PC-3 (cell line): Measurements from ENCODE around the gene RGS7. TPM values are rescaled to one million over a fixed set of nuclear protein-coding genes. Genes with fewer than 3 reads are reported as not detected.

ENCODE experiments used
- ATAC-seq: fragments of 200-7000 bp; cut with Tn5 transposase; 2 replicates; pipeline ENCODE4 v1.9.1; 2020; ENCODE audit warnings: mild to moderate bottlenecking, moderate library complexity
- BruUV-seq: library from RNA; stranded (reverse); fragments of 400-500 nt; replicated peaks from 2 replicates; lab custom pipeline; 2021; lab: Mats Ljungman, UMichigan
- CTCF ChIA-PET: fragments of 300-600 bp; sonication (Branson Sonifier 250); formaldehyde crosslinking; loops from one replicate; lab custom pipeline; 2022; ENCODE audit warnings: antibody characterized with exemption; lab: Charles Lee
- POLR2A ChIA-PET: fragments of 300-600 bp; sonication (Branson Sonifier 250); formaldehyde crosslinking; loops from one replicate; lab custom pipeline; 2022; ENCODE audit warnings: antibody characterized with exemption; ENCODE audit not compliant: unreplicated experiment; lab: Charles Lee
- DNase-seq: peaks from one replicate; pipeline ENCODE4 v3.0.0-alpha.2; 2015
- H2AFZ ChIP-seq: fragments of 300-600 bp; sonication (generic); 2 replicates; pipeline ENCODE4 v1.6.0; 2016; ENCODE audit warnings: antibody characterized with exemption, low read length
- H3F3A ChIP-seq: fragments of 300-600 bp; sonication (generic); one replicate; pipeline ENCODE4 v1.6.0; 2017; ENCODE audit warnings: antibody characterized with exemption, low read length, control low read depth, mild to moderate bottlenecking; ENCODE audit not compliant: unreplicated experiment
- H3K27ac ChIP-seq: fragments of 300-600 bp; sonication (generic); 2 replicates; pipeline ENCODE4 v1.5.1; 2016; ENCODE audit warnings: mild to moderate bottlenecking, low read length
- H3K27me3 ChIP-seq: fragments of 300-600 bp; sonication (generic); 2 replicates; pipeline ENCODE4 v1.6.1; 2016; ENCODE audit warnings: low read length, mixed read lengths
- H3K36me3 ChIP-seq: fragments of 300-600 bp; sonication (generic); 2 replicates; pipeline ENCODE4 v1.6.1; 2016; ENCODE audit warnings: low read depth, mixed run types, low read length, mixed read lengths
- H3K4me1 ChIP-seq: fragments of 300-600 bp; sonication (generic); 2 replicates; pipeline ENCODE4 v1.5.1; 2016; ENCODE audit warnings: low read length; ENCODE audit not compliant: insufficient read depth
- H3K4me2 ChIP-seq: fragments of 300-600 bp; sonication (generic); 2 replicates; pipeline ENCODE4 v1.6.0; 2016; ENCODE audit warnings: low read length
- H3K4me3 ChIP-seq: fragments of 300-600 bp; sonication (generic); 2 replicates; pipeline ENCODE4 v1.5.1; 2016; ENCODE audit warnings: mild to moderate bottlenecking, low read length, mixed read lengths
- H3K79me2 ChIP-seq: fragments of 300-600 bp; sonication (generic); 2 replicates; pipeline ENCODE4 v1.6.1; 2017; ENCODE audit warnings: low read length, mixed read lengths
- H3K9ac ChIP-seq: fragments of 300-600 bp; sonication (generic); 2 replicates; pipeline ENCODE4 v1.6.0; 2016; ENCODE audit warnings: mild to moderate bottlenecking, low read length
- H3K9me2 ChIP-seq: fragments of 300-600 bp; sonication (generic); replicated peaks from 2 replicates; pipeline ENCODE4 v1.6.1; 2016; ENCODE audit warnings: mixed run types, low read length, mixed read lengths
- H3K9me3 ChIP-seq: fragments of 300-600 bp; sonication (generic); 2 replicates; pipeline ENCODE4 v1.6.1; 2016; ENCODE audit warnings: low read length, mixed read lengths
- H4K20me1 ChIP-seq: fragments of 300-600 bp; sonication (generic); 2 replicates; pipeline ENCODE4 v1.6.1; 2016; ENCODE audit warnings: low read length, mixed read lengths
- EZH2 ChIP-seq: fragments of 300-600 bp; sonication (generic); IDR thresholded peaks from one replicate; pipeline ENCODE4 v1.6.1; 2017; ENCODE audit warnings: antibody characterized with exemption, mild to moderate bottlenecking, low read length; ENCODE audit not compliant: unreplicated experiment
- EZH2phosphoT487 ChIP-seq: fragments of 300-600 bp; sonication (generic); IDR thresholded peaks from 2 replicates; pipeline ENCODE4 v1.6.1; 2018; ENCODE audit warnings: mild to moderate bottlenecking, antibody characterized with exemption, low read length, borderline replicate concordance
- intact Hi-C: fragments of 100-400 bp; cut with micrococcal nuclease; formaldehyde crosslinking; loops from 2 replicates; pipeline ENCODE4 v1.9.0; 2023
- total RNA-seq: library from RNA; depleted of rRNA; stranded (reverse); fragments of >200 nt; gene quantifications from 2 replicates; pipeline ENCODE4 v1.2.3, GENCODE V29; 2014
- TF ChIP-seq, protein P1 (sequence below): fragments of 300-600 bp; sonication (generic); conservative IDR thresholded peaks from 2 replicates; pipeline ENCODE4 v1.5.1; 2017; ENCODE audit warnings: antibody characterized with exemption, low read depth, mild to moderate bottlenecking, low read length

The RGS7 gene
- total RNA-seq, 1 experiment from 2014 or later, result 0.15 TPM

DNA sequence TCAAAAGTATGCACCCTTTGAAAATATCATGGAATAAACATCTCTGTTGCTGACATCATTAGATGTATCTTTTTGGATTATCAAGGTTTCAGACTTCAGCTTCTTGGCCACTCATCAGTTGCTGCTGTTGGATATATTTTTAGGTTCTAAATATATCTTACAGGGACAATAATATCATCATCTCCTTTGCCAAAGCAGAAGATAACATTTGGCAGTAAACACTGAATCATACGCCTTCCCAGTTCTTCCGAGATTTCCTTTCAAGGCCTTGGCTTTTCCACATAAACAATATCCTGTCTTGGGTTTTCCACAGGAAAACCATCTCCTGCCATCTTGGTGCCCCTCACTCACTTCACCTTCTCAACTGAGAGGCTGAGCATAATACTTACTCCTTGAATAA is 39.3 kb downstream of the RGS7 start:
- no peak for ATAC-seq
- no peak overlapping the region for H3K4me2 ChIP-seq
- no peak overlapping the region for H3K9ac ChIP-seq
- H3K9me3 ChIP-seq, result no peaks in the 10 kb centered on the region
- no peaks in the 10 kb centered on the region for H3K9me2 ChIP-seq
- H3K79me2 ChIP-seq, result no peaks in the 10 kb centered on the region
- no peaks in the 10 kb centered on the region for H3K4me1 ChIP-seq
- ChIA-PET POLR2A (no interaction called here), CTCF (no interaction called here)
- H3K4me3 ChIP-seq, result no peak overlapping the region
- no peak overlapping the region for H2AFZ ChIP-seq
- no peak for TF ChIP-seq EZH2phosphoT487
- no peak for TF ChIP-seq EZH2
- TF ChIP-seq, protein P1, sequence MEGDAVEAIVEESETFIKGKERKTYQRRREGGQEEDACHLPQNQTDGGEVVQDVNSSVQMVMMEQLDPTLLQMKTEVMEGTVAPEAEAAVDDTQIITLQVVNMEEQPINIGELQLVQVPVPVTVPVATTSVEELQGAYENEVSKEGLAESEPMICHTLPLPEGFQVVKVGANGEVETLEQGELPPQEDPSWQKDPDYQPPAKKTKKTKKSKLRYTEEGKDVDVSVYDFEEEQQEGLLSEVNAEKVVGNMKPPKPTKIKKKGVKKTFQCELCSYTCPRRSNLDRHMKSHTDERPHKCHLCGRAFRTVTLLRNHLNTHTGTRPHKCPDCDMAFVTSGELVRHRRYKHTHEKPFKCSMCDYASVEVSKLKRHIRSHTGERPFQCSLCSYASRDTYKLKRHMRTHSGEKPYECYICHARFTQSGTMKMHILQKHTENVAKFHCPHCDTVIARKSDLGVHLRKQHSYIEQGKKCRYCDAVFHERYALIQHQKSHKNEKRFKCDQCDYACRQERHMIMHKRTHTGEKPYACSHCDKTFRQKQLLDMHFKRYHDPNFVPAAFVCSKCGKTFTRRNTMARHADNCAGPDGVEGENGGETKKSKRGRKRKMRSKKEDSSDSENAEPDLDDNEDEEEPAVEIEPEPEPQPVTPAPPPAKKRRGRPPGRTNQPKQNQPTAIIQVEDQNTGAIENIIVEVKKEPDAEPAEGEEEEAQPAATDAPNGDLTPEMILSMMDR, result no peak
- H3K27ac ChIP-seq, result no peak overlapping the region
- DNase-seq, result no peak
- H3F3A ChIP-seq, result no peaks in the 10 kb centered on the region
- no peaks in the 10 kb centered on the region for H4K20me1 ChIP-seq
- BruUV-seq, result no TSS peak
- peaks cover 39% of the 10 kb centered on the region for H3K27me3 ChIP-seq
- no peaks in the 10 kb centered on the region for H3K36me3 ChIP-seq
- intact Hi-C loops, result no loop called here

DNA sequence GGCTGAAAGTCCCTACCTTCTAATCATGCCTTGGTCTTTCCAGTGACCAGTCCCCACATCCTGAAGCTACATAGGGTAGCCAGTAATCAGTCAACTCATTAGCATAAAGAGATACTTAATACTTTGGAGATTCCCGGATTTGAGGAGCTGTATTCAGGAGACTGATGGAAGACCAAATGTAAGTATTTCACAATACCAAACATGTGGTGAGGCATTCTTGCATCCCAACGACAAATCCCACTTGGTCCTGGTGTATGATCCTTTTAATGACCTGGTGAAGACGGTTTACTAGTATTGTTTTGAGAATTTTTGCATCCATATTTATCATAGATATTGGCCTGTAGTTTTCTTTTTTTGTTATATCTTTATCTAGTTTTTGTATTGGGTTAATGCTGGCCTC is 40.6 kb downstream of the RGS7 start:
- Histone ChIP-seq H3K27ac (no peak overlapping the region), H2AFZ (no peak overlapping the region), H3F3A (no peaks in the 10 kb centered on the region), H3K9me2 (no peaks in the 10 kb centered on the region), H3K9ac (no peak overlapping the region), H4K20me1 (no peaks in the 10 kb centered on the region), H3K4me3 (no peak overlapping the region), H3K79me2 (no peaks in the 10 kb centered on the region), H3K36me3 (no peaks in the 10 kb centered on the region), H3K9me3 (no peaks in the 10 kb centered on the region), H3K27me3 (peaks cover 31% of the 10 kb centered on the region), H3K4me1 (no peaks in the 10 kb centered on the region), H3K4me2 (no peak overlapping the region)
- intact Hi-C loops, result no loop called here
- ATAC-seq (no peak), DNase-seq (no peak)
- POLR2A ChIA-PET, result no interaction called here
- no TSS peak for BruUV-seq
- TF ChIP-seq, protein P1, result no peak
- TF ChIP-seq EZH2 (no peak), EZH2phosphoT487 (no peak)
- CTCF ChIA-PET, result no interaction called here

DNA sequence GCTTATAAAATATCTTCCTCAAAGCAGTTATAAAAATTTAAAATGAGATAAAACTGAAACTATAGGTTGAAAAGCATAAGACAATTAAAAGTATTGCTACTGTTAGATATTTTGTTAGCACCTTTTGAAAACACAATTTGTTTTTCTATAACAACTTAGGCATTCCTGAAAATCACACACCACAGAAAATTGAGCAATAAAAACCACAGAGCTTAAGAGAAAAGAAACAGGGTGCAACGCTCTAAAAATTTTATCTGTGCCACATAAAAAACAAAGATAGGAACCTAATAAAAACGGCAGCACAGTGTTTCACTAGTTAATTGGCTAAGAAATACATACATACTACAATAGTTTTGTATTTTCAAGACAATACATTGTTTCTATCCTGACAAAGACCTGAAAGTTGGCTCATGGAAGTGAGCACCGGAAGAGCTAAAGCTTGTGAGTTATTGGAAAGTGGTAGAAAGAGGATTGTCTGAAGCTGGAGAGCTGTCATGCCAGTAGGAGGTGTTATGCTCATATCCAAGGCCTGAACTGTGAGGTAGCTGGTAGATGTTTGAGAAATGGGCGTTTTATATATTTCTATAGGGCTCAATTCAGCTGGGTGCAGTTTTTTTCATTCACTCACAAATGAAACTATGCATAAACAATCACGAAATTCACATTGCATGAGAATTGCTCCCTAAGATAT is 45.8 kb downstream of the RGS7 start:
- ATAC-seq, result peak; percentile 52
- Histone ChIP-seq H3K9me2 (no peaks in the 10 kb centered on the region), H3K9ac (no peak overlapping the region), H3K4me3 (no peak overlapping the region), H3K27ac (no peak overlapping the region), H3K27me3 (no peaks in the 10 kb centered on the region; the same call in none of the 2 replicates), H3K4me1 (peaks cover 14% of the 10 kb centered on the region), H3K36me3 (no peaks in the 10 kb centered on the region), H4K20me1 (no peaks in the 10 kb centered on the region), H3K4me2 (peak overlapping the region; percentile 40), H3K9me3 (no peaks in the 10 kb centered on the region), H3K79me2 (no peaks in the 10 kb centered on the region), H3F3A (no peaks in the 10 kb centered on the region), H2AFZ (no peak overlapping the region)
- intact Hi-C loops, result loop anchor here (1.0 to 5.0 kb wide), 2 partner anchors 97 to 191 kb away; no protein-coding TSS in a partner anchor
- CTCF ChIA-PET, result interaction anchor here (0.5 to 1.1 kb wide), 4 partner anchors 91 to 175 kb away, joined by 3 to 9 read pairs (median 4); no protein-coding TSS in a partner anchor
- POLR2A ChIA-PET, result interaction anchor here (0.6 kb wide), 1 partner anchor 24 kb away, joined by 3 read pairs; no protein-coding TSS in a partner anchor
- DNase-seq, result peak; percentile 43
- TF ChIP-seq, protein P1, result peak; percentile 55
- TF ChIP-seq EZH2phosphoT487, result no peak
- no TSS peak for BruUV-seq
